HEK293T (cell line): ENCODE data around the gene NIT2.
A peak's percentile ranks its signal among the peaks of the same experiment; 100 is the strongest.

Experiments
- CTCF ChIA-PET: fragments of 350-600 bp; formaldehyde crosslinking; extraction: SDS; loops from one replicate; lab custom pipeline; 2021; ENCODE audit warnings: antibody characterized with exemption, inconsistent platforms; lab: Yijun Ruan, JAX
- POLR2A ChIA-PET: fragments of 350-600 bp; formaldehyde crosslinking; extraction: SDS; loops from one replicate; lab custom pipeline; 2020; ENCODE audit warnings: antibody characterized with exemption, inconsistent platforms; lab: Yijun Ruan, JAX
- DNase-seq: peaks from one replicate; pipeline ENCODE4 v3.0.0; 2012; ENCODE audit warnings: mixed read lengths; ENCODE audit errors: extremely low spot score
- ARNT ChIP-seq: fragments of 450-650 bp; IDR thresholded peaks from 2 replicates; pipeline ENCODE4 v1.6.1; 2017; ENCODE audit warnings: mild to moderate bottlenecking
- BHLHE40 ChIP-seq: fragments of 450-650 bp; IDR thresholded peaks from 2 replicates; pipeline ENCODE4 v1.6.1; 2016; ENCODE audit warnings: mild to moderate bottlenecking, moderate library complexity, borderline replicate concordance
- CTBP1 ChIP-seq: fragments of 450-650 bp; IDR thresholded peaks from 2 replicates; pipeline ENCODE4 v1.6.1; 2016; ENCODE audit warnings: borderline replicate concordance
- ELF4 ChIP-seq: fragments of 450-650 bp; IDR thresholded peaks from 2 replicates; pipeline ENCODE4 v1.6.1; 2017; ENCODE audit warnings: antibody characterized with exemption
- FOXA1 ChIP-seq: fragments of 450-650 bp; IDR thresholded peaks from 2 replicates; pipeline ENCODE4 v1.6.1; 2016; ENCODE audit warnings: mild to moderate bottlenecking
- FOXK2 ChIP-seq: fragments of 450-650 bp; IDR thresholded peaks from 2 replicates; pipeline ENCODE4 v1.6.1; 2016; ENCODE audit warnings: mild to moderate bottlenecking
- FOXM1 ChIP-seq: fragments of 450-650 bp; IDR thresholded peaks from 2 replicates; pipeline ENCODE4 v1.6.1; 2017; ENCODE audit warnings: mild to moderate bottlenecking, borderline replicate concordance
- HDGF ChIP-seq: fragments of 450-650 bp; IDR thresholded peaks from 2 replicates; pipeline ENCODE4 v1.6.1; 2017; ENCODE audit warnings: antibody characterized with exemption, borderline replicate concordance
- L3MBTL2 ChIP-seq: fragments of 450-650 bp; conservative IDR thresholded peaks from 2 replicates; pipeline ENCODE4 v1.6.1; 2016; ENCODE audit warnings: mild to moderate bottlenecking
- LEF1 ChIP-seq: fragments of 450-650 bp; IDR thresholded peaks from 2 replicates; pipeline ENCODE4 v1.6.1; 2017; ENCODE audit warnings: mild to moderate bottlenecking, borderline replicate concordance
- NFRKB ChIP-seq: fragments of 450-650 bp; IDR thresholded peaks from 2 replicates; pipeline ENCODE4 v1.6.1; 2016; ENCODE audit warnings: mild to moderate bottlenecking, moderate library complexity
- SP1 ChIP-seq: fragments of 450-650 bp; IDR thresholded peaks from 2 replicates; pipeline ENCODE4 v1.6.1; 2017
- SUZ12 ChIP-seq: fragments of 450-650 bp; IDR thresholded peaks from 2 replicates; pipeline ENCODE4 v1.6.1; 2016; ENCODE audit warnings: mild to moderate bottlenecking
- TARDBP ChIP-seq: fragments of 450-650 bp; IDR thresholded peaks from 2 replicates; pipeline ENCODE4 v1.6.1; 2016
- ZNF384 ChIP-seq: fragments of 450-650 bp; IDR thresholded peaks from 2 replicates; pipeline ENCODE4 v1.6.1; 2016
- TF ChIP-seq, protein P1 (sequence below): fragments of 450-650 bp; IDR thresholded peaks from 2 replicates; pipeline ENCODE4 v1.6.1; 2016

Gene NIT2

DNA sequence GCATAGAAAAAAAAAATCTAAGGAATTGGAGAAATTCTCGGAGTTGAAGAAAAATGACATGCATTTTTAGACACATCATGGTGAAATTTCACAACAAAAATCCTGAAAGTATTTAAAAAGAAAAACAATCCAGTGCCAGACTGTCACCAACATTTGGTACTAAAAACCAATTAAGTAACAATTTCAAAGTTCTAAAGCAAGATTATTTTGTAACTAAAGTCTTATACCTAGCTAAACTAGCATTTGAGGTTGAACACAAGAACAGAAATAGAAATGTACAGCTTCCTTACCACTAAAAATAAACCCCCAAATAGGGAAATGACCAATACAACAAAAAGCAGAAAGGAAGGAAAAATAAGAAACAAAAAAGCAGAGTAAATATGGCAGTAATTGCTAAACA lies 54.5 kb downstream of the NIT2 start:
- ChIA-PET POLR2A (no interaction called here), CTCF (interaction anchor here (0.8 kb wide), 1 partner anchor 807 kb away, joined by 3 read pairs; no protein-coding TSS in a partner anchor)
- no peak for DNase-seq
- TF ChIP-seq SUZ12 (no peak), SP1 (no peak), FOXK2 (no peak), HDGF (no peak), ZNF384 (no peak), BHLHE40 (no peak), ELF4 (no peak), L3MBTL2 (no peak), NFRKB (no peak), FOXA1 (no peak), FOXM1 (no peak), CTBP1 (no peak), LEF1 (no peak), TARDBP (no peak), ARNT (no peak)
- TF ChIP-seq, protein P1, sequence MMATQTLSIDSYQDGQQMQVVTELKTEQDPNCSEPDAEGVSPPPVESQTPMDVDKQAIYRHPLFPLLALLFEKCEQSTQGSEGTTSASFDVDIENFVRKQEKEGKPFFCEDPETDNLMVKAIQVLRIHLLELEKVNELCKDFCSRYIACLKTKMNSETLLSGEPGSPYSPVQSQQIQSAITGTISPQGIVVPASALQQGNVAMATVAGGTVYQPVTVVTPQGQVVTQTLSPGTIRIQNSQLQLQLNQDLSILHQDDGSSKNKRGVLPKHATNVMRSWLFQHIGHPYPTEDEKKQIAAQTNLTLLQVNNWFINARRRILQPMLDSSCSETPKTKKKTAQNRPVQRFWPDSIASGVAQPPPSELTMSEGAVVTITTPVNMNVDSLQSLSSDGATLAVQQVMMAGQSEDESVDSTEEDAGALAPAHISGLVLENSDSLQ = no peak

DNA sequence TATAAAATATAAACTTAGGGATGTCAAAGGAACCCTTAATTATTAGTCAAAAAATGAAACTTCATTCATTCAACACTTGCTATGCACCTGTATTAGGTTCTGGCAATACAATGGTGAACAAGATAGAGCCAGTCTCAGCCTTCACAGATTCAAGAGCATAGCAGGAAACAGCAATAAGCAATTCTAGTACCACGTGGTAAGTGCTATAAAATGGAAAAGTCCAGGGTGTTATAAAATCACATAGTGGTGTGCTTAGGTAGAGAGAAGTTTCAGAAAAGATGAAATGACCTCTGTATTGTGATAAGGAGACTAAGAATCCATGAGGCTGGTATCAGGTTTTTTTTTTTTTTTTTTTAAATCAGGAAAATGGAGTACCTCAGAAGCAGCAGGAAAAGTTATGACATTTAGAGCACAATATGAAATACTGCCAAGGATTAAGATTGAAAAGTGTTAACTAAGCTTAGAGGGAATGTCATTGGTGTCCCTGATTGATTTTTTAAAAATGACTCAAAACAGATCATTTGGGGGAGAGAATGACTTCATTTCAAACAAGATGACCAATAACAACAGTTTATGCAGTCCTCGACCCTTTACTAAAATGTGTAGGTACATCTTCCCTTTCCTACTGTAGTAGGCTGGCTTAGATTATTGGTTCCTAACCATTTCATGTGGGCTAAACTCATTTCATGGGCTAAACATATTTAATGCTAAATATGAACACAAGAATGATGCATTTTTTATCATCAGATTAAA lies 61.3 kb downstream of the NIT2 start:
- CTCF ChIA-PET = interaction anchor here (0.7 kb wide), 1 partner anchor 25 kb away, joined by 4 read pairs; no protein-coding TSS in a partner anchor
- TF ChIP-seq ZNF384 (0 out of 2 replicates have a peak, but pooled peaks have one; percentile 28), FOXM1 (no peak)
- POLR2A ChIA-PET = no interaction called here
- no peak for DNase-seq

DNA sequence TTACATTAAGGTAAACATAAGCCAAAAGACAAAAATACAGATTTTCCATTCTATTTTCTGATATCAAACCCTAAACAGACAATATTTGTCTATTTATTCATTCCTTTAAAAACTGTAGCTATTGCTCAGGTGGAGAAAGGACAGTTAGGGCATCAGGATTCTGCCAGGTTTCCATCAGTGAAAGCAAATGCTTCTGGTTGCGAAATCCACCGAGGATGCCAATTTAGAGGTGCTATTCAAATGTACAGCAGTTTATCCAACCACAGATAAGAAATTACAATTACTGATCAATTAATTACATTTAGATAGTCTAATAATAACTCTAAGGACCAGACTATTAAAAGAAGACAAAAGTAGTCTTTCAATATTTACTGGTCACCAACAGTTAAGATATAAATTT lies 62.4 kb downstream of the NIT2 start:
- no peak for DNase-seq
- ChIA-PET POLR2A (no interaction called here), CTCF (no interaction called here)
- no peak for TF ChIP-seq FOXK2

DNA sequence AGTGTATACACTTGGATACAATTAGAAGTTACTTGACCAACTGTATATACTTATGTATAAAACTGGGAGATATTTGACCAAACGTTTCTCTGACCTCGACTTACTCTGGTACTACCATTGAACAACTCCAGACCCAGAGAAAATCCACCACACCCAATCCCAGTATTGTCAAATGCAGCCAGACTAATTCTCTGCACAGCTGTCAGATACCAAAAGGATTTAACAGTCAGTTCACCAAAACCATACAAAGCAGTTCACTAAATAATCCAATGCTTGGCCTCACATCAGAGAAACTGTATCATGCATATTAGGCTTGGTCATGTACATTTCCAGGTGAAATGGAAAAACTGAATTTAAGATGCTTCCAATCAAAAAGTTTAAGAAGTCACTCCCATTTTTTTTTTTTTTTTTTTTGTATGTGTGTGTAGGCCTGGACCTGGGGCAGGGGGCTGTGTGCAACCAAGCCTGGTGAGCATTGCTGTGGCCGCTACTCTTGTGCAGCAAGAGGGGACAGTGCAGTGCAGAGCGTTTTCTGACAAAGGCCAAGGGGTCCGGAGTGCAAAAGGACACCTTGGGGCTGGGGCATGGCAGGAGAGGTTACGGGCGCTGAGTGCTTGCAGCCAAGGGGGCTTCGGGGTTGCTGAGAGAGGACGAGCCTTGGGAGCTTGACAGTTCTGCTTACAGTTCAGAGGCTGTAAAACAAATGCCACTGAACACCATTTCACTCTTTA lies 64.9 kb downstream of the NIT2 start:
- TF ChIP-seq FOXM1 = no peak
- TF ChIP-seq SP1 = no peak
- no peak for TF ChIP-seq TARDBP
- no peak for TF ChIP-seq HDGF
- no peak for TF ChIP-seq BHLHE40
- no peak for TF ChIP-seq SUZ12
- TF ChIP-seq NFRKB = no peak
- no peak for TF ChIP-seq LEF1
- TF ChIP-seq, protein P1 = no peak
- TF ChIP-seq L3MBTL2 = no peak
- TF ChIP-seq ELF4 = no peak
- TF ChIP-seq FOXK2 = no peak
- no peak for TF ChIP-seq CTBP1
- no peak for TF ChIP-seq ZNF384
- TF ChIP-seq FOXA1 = no peak
- no peak for TF ChIP-seq ARNT
- DNase-seq = no peak
- POLR2A ChIA-PET = interaction anchor here (1.3 kb wide), 1 partner anchor 19 kb away, joined by 3 read pairs; no protein-coding TSS in a partner anchor
- CTCF ChIA-PET = no interaction called here

DNA sequence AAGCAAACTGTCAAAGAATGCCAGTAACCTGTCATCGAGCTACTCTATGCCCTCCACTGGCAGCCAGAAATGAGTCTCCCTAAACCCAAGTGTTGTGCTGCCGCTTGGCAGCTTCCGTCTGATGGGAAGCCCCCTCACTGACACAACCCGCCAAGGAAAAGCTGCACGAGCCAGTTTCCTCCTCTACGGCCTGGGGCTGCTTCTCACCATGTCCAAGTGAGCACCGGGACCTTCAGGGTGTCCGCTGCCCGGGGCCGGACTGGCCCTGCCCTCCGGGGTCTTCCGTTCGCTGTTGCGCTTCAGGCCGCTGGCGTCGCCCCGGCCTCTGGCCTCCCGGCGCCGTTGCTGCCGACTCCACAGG lies 65.8 kb downstream of the NIT2 start:
- ChIA-PET CTCF (no interaction called here), POLR2A (interaction anchor here (1.3 to 2.6 kb wide), 3 partner anchors 20 to 66 kb away, joined by 3 to 16 read pairs (median 12); partner anchors contain the start of gene NIT2)
- TF ChIP-seq CTBP1 (no peak), FOXM1 (no peak), BHLHE40 (no peak), ELF4 (no peak), ZNF384 (no peak), SUZ12 (no peak), SP1 (no peak)
- TF ChIP-seq, protein P1 = no peak
- peak; percentile 17 for DNase-seq

DNA sequence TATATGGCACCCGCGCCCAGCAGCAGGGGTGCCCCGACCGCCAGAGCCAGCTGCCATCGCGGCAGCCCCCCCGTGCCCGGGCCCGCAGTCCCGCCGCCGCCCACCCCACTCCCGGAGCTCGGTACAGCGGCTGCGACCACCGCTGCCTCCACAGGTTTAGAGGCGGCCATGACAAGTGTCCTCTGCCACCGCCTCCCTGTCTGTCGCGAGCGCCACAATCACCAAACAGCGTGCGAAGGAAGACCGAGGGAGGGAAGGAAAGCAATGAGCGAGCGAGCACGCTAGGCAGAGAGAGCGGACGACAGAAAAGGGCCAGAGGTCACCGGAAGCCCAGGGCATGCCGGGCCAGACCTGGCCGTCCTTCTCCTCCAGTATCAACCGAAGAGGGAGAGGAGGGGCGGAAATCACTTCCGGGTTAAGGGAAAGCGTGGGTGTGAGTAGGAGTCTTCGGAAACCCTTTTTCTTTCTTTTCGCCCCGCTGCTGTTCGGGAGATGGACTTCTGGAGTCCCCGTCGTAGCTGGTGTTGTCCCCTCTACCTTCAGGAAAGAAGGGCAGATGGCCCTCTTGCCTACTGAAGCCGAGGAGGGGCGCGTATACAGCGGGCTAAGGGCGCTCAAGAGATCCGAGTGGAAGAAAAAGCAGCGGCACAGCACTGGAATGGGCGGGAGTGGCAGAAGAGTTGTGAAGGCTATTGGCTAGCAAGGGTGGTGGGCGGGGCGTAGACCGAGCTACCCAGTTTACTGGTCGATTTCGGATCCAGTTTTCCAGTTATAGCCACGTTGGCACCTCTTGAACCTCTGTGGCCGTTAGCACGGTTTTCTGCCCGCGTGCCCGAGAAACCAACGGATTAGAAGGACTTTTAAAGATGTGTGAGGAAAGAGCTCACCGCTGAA lies 66.5 kb downstream of the NIT2 start, which contains the start of the genes LNP1 and TOMM70:
Gene LNP1 (plus strand): TSS at position 760 of the 894 bp plus-strand sequence. CDS start 28,191 bp downstream, outside the sequence.
Gene TOMM70 (minus strand): TSS at position 310 of the 894 bp plus-strand sequence. CDS start 140 bp downstream, at position 170.
- ChIA-PET POLR2A (interaction anchor here (0.9 to 2.6 kb wide), 21 partner anchors 9 to 389 kb away, joined by 3 to 16 read pairs (median 5); partner anchors contain the start of gene NIT2), CTCF (no interaction called here)
- no peak for TF ChIP-seq TARDBP
- TF ChIP-seq LEF1 = no peak
- TF ChIP-seq FOXK2 = no peak
- peak; percentile 93 for TF ChIP-seq FOXM1
- TF ChIP-seq ZNF384 = no peak
- TF ChIP-seq ARNT = no peak
- TF ChIP-seq NFRKB = no peak
- TF ChIP-seq BHLHE40 = no peak
- peak; percentile 84 for TF ChIP-seq ELF4
- TF ChIP-seq L3MBTL2 = peak; percentile 99
- TF ChIP-seq CTBP1 = no peak
- TF ChIP-seq, protein P1 = peak; percentile 75
- TF ChIP-seq SUZ12 = no peak
- DNase-seq = peak; percentile 91
